ENCODE results near the gene LDLRAD4.

Gene LDLRAD4

DNA sequence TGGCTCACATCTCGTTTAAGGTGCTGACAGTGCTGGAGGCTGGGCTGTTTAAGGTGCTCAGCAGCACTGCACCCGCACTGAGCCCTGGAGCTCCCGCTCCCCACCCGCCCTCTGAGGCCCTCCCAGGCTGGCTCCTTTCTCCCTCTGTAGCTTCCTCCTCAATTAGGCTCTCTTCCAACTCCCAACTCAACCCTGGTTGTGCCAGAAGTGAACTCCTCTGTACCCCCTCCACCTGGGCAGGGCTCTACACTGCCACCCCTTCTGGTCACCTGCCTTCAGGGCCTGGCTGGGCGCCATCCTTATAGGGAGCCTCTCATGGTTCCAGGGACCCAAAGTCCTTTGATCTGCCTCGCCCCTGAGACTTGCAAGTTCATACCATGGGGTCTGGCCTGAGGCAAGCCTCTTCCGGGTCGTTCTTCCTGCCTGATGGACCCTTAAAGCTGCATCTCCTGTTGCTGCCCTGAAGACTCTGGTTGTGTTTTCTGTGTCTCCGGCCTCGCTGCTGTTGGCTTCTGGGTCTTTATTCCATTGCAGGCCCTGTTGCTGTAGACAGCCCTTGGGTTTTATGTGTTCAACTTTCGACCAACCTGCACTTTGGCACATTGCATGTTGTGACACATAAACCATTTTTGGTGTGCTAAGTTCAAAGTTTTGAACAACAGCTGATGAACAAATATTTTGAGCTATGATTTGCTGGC, 199.6 kb downstream of the LDLRAD4 start:
- TF ChIP-seq CTCF (IDR thresholded peaks at IDR 0.05; ENCODE audit: borderline replicate concordance, control extremely low read depth, extremely low read depth, insufficient read depth, missing control alignments) = no peak
- in situ Hi-C loops (cut with MboI; ENCODE audit: low sequenced_read_pairs, unreplicated experiment) = no loop called here
- DNase-seq (ENCODE audit: low spot score) = no peak

GRCh38 chr18:13420969-13421686, 202.6 kb downstream of the LDLRAD4 start:
- no peak for DNase-seq (ENCODE audit: low spot score)
- no peak for TF ChIP-seq CTCF (IDR thresholded peaks at IDR 0.05; ENCODE audit: borderline replicate concordance, control extremely low read depth, extremely low read depth, insufficient read depth, missing control alignments)
- in situ Hi-C loops (cut with MboI; ENCODE audit: low sequenced_read_pairs, unreplicated experiment) = no loop called here

DNA sequence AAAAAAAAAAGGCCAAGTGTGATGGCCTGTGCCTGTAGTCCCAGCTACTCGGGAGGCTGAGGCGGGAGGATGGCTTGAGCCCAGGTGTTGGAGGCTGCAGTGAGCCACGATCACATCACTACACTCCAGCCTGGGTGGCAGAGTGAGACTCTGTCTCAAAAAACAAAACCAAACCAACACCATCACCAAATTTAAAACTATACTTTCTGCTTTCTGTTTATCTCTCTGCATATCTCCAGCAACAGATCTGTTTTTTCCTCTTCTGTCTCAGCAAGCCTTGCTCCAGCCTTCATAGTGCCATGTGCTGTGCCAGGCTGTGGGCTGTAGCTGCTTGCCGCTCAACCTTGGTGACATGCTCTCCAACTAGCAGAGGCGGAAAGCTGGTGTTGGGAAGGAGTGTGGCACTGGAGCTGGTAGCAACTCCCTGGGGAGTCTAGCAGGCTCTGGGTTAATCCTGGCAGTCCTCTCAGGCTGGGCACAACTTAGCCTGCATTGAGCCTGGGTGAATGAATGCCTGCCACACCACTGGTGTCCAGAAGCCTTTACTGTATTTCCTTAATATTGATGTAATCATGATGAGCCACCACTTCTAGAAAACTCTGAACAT, 204.1 kb downstream of the LDLRAD4 start:
- DNase-seq (ENCODE audit: low spot score) = no peak
- TF ChIP-seq CTCF (IDR thresholded peaks at IDR 0.05; ENCODE audit: borderline replicate concordance, control extremely low read depth, extremely low read depth, insufficient read depth, missing control alignments) = no peak
- in situ Hi-C loops (cut with MboI; ENCODE audit: low sequenced_read_pairs, unreplicated experiment) = no loop called here

DNA sequence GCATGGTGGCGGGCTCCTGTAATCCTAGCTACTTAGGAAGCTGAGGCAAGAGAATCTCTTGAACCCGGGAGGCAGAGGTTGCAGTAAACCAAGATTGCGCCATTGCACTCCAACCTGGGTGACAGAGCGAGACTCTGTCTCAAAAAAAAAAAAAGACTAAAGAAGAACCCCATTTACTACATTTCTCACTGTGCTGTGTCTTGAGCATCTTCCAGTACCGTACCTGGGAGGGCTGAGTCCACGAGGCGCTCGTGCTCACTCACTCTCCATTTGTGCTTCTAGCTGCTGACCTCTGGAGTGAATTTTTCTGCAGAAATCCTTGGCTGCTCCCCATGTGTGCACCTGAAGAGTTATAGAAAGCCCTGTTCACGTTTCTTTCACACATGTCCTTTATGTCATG, 204.8 kb downstream of the LDLRAD4 start:
- TF ChIP-seq CTCF (IDR thresholded peaks at IDR 0.05; ENCODE audit: borderline replicate concordance, control extremely low read depth, extremely low read depth, insufficient read depth, missing control alignments) = no peak
- no peak for DNase-seq (ENCODE audit: low spot score)
- in situ Hi-C loops (cut with MboI; ENCODE audit: low sequenced_read_pairs, unreplicated experiment) = no loop called here

DNA sequence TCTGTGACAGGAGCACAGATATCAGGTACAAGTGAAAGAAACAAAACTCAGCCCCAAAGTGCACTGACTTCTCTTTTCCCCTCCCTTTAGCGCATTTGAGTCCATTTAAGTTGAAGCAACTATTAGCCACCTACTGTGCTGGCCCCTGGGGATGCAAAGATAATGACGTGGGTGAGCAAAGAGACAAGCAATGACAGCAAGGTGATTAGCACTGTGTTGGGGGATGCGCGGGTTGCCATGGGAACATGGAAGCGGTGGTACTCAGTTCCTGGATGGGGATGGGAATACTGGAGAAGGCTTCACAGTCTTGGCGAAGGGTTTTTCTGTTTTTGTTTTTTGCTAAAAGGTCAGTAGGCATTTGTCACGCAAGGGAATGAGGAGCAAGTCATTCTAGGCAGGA, 205.8 kb downstream of the LDLRAD4 start:
- no peak for DNase-seq (ENCODE audit: low spot score)
- in situ Hi-C loops (cut with MboI; ENCODE audit: low sequenced_read_pairs, unreplicated experiment) = no loop called here
- no peak for TF ChIP-seq CTCF (IDR thresholded peaks at IDR 0.05; ENCODE audit: borderline replicate concordance, control extremely low read depth, extremely low read depth, insufficient read depth, missing control alignments)

DNA sequence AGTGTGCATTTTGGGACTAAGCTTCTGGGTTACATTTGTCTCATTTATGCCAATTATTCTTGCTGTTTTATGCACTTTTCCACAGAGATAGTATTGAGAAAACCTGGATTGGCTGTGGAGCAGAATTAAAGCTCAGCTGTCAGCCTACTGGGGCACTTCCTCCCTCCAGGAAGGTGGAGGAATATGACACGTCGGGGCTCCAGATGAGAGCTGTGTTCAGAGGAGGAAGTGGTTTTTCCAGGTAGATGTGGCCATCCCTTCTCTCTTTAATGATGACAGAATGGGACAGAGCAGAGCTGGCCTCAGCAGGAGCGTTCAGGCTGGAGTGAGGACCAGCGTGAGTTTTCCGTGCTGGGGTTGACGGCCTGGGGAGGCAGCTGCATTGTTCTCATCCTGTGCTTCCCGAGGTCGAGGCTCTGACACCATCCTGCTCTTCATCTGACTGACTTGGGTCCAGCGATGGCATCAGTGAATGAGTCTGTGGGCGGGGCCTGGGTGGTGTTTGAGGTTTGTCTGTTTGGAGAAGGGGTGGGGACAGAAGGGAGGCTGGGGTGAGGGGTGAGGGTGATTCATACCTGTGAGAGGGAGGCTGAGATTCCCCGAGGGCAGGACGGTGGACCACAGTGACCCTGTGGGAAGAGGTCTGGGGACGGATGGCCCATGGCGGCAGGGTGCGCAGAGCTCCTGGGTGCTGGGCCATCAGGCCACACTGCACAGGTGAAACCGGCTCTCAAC, 207.0 kb downstream of the LDLRAD4 start:
- in situ Hi-C loops (cut with MboI; ENCODE audit: low sequenced_read_pairs, unreplicated experiment) = no loop called here

More for the DNA sequence above, 207.0 kb downstream of the LDLRAD4 start:
- no peak for TF ChIP-seq CTCF (IDR thresholded peaks at IDR 0.05; ENCODE audit: borderline replicate concordance, control extremely low read depth, extremely low read depth, insufficient read depth, missing control alignments)
- DNase-seq (ENCODE audit: low spot score) = no peak

All from GM13976 (cell line).